ENCODE results near the gene HBS1L.

GRCh38 chr6:135072753-135073152 is 18.1 kb upstream of the HBS1L start:
- TF ChIP-seq ZNF317 (CRISPR knock-in tag; IDR thresholded peaks at IDR 0.05; ENCODE audit: borderline replicate concordance, low read depth) (no peak), NFATC4 (CRISPR knock-in tag; IDR thresholded peaks at IDR 0.05) (no peak), CTCF (IDR thresholded peaks at IDR 0.05) (no peak)

All from WTC11 (cell line).